Measurements from ENCODE around the gene UNC93A.
"Not testable (repeated sequence)": the region's sequence is repeated elsewhere in the genome, so short reads cannot be mapped to it uniquely, and the experiment has no call there.

GRCh38 chr6:167266057-167266829 lies 24.9 kb upstream of the UNC93A start:
- TF ChIP-seq, protein P1, sequence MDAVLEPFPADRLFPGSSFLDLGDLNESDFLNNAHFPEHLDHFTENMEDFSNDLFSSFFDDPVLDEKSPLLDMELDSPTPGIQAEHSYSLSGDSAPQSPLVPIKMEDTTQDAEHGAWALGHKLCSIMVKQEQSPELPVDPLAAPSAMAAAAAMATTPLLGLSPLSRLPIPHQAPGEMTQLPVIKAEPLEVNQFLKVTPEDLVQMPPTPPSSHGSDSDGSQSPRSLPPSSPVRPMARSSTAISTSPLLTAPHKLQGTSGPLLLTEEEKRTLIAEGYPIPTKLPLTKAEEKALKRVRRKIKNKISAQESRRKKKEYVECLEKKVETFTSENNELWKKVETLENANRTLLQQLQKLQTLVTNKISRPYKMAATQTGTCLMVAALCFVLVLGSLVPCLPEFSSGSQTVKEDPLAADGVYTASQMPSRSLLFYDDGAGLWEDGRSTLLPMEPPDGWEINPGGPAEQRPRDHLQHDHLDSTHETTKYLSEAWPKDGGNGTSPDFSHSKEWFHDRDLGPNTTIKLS (IDR thresholded peaks at IDR 0.05; ENCODE audit: borderline replicate concordance, low read depth), result not testable (repeated sequence)
- not testable (repeated sequence) for TF ChIP-seq STAG1 (CRISPR knock-in tag; IDR thresholded peaks at IDR 0.05; ENCODE audit: borderline replicate concordance); CTCF (IDR thresholded peaks at IDR 0.05 in 2 of 3, conservative IDR thresholded peaks at IDR 0.05 in 1 of 3; ENCODE audit: insufficient read depth in 2 of 3, low read depth in 1 of 3, low read length in 3 of 3); CSDE1 (IDR thresholded peaks at IDR 0.05); CHD2 (IDR thresholded peaks at IDR 0.05; ENCODE audit: low read depth, low read length); ZNF76 (CRISPR knock-in tag; IDR thresholded peaks at IDR 0.05; ENCODE audit: borderline replicate concordance); FOXO4 (CRISPR knock-in tag; IDR thresholded peaks at IDR 0.05); ZNF3 (CRISPR knock-in tag; IDR thresholded peaks at IDR 0.05)
